K562 (cell line): ENCODE results near the gene NTM. TPM values are rescaled to one million over a fixed set of nuclear protein-coding genes. Genes with fewer than 3 reads are reported as not detected.

ENCODE experiments used
- ATAC-seq: fragments of 200-7000 bp; cut with Tn5 transposase; 3 replicates; pipeline ENCODE4 v1.9.1; 2020; ENCODE audit warnings: moderate library complexity
- BruUV-seq: library from RNA; stranded (reverse); fragments of 400-500 nt; replicated peaks from 2 replicates; lab custom pipeline; 2021; lab: Mats Ljungman, UMichigan
- CTCF ChIA-PET: fragments of 300-600 bp; formaldehyde crosslinking; extraction: SDS; loops from one replicate; lab custom pipeline; 2021; ENCODE audit warnings: low intra/inter-chr PET ratio; lab: Yijun Ruan, JAX
- POLR2A ChIA-PET: fragments of 300-600, 350-650 bp; sonication (Branson Sonifier 250); formaldehyde crosslinking; extraction: SDS; loops from one replicate; lab custom pipeline; 2021; ENCODE audit warnings: antibody characterized with exemption, inconsistent platforms; lab: Yijun Ruan, JAX
- DNase-seq, 4 experiments: peaks; one replicate each; pipeline versions ENCODE4 v3.0.0 to v3.0.0-alpha.2; 2011 to 2018; ENCODE audit warnings: low spot score in 3 of 4, mixed read lengths in 3 of 4; ENCODE audit errors: extremely low read depth in 1 of 4
- FAIRE-seq: peaks from 2 replicates; lab custom pipeline; 2011; peaks lifted over from hg19 to GRCh38; lab: Jason Lieb, UNC
- H2AFZ ChIP-seq: 2 replicates; pipeline ENCODE4 v1.6.0; 2011; ENCODE audit warnings: low read depth, low read length, control low read depth, inconsistent platforms
- H3K27ac ChIP-seq: fragments of 200-600 bp; 3 replicates; pipeline ENCODE4 v1.8.0; 2011; ENCODE audit warnings: low read depth, mild to moderate bottlenecking, control low read depth, inconsistent platforms, low read length, moderate library complexity, mixed read lengths; ENCODE audit errors: extremely low read depth
- H3K27me3 ChIP-seq, 2 experiments: fragments of 300-600 bp in 1 of 2; 2 replicates in 1 of 2; 3 replicates in 1 of 2; pipeline versions ENCODE4 v1.6.0 to v1.8.0; 2011; ENCODE audit warnings: inconsistent platforms in 2 of 2, low read length in 2 of 2, mild to moderate bottlenecking in 1 of 2, mixed read lengths in 1 of 2, moderate library complexity in 1 of 2; ENCODE audit not compliant: control insufficient read depth in 2 of 2, insufficient read depth in 2 of 2
- H3K36me3 ChIP-seq: fragments of 300-600 bp; 3 replicates; pipeline ENCODE4 v1.8.0; 2011; ENCODE audit warnings: mild to moderate bottlenecking, low read length, inconsistent platforms; ENCODE audit not compliant: control insufficient read depth, insufficient read depth
- H3K4me1 ChIP-seq, 2 experiments: fragments of 200-600 bp in 1 of 2; replicated peaks in 1 of 2; 2 replicates in 1 of 2; 3 replicates in 1 of 2; pipeline versions ENCODE4 v1.5.1 to v1.8.0; 2011; ENCODE audit warnings: inconsistent platforms in 2 of 2, low read length in 2 of 2, mild to moderate bottlenecking in 1 of 2, mixed read lengths in 1 of 2, moderate library complexity in 1 of 2; ENCODE audit not compliant: control insufficient read depth in 2 of 2, insufficient read depth in 2 of 2
- H3K4me2 ChIP-seq: 2 replicates; pipeline ENCODE4 v1.6.1; 2011; ENCODE audit warnings: low read length, control low read depth, inconsistent platforms, mixed read lengths; ENCODE audit not compliant: insufficient read depth
- H3K4me3 ChIP-seq: fragments of 200-600 bp; sonication (generic), shearing (Covaris generic); 2 replicates; pipeline ENCODE4 v1.5.1; 2016; ENCODE audit warnings: control low read depth, inconsistent platforms
- H3K79me2 ChIP-seq: fragments of 200-600 bp; 3 replicates; pipeline ENCODE4 v1.8.0; 2011; ENCODE audit warnings: low read length, inconsistent platforms; ENCODE audit not compliant: control insufficient read depth, insufficient read depth
- H3K9ac ChIP-seq, 2 experiments: 2 replicates each; pipeline versions ENCODE4 v1.6.0 to v1.6.1; 2011; ENCODE audit warnings: low read depth in 2 of 2, low read length in 2 of 2, control low read depth in 1 of 2, inconsistent platforms in 1 of 2, mild to moderate bottlenecking in 1 of 2, mixed read lengths in 1 of 2; ENCODE audit not compliant: insufficient read depth in 1 of 2
- H3K9me1 ChIP-seq: one replicate; pipeline ENCODE4 v1.6.0; 2011; ENCODE audit warnings: inconsistent platforms, mild to moderate bottlenecking, low read length, moderate library complexity; ENCODE audit not compliant: control insufficient read depth, insufficient read depth
- H3K9me3 ChIP-seq: replicated peaks from 2 replicates; pipeline ENCODE4 v1.5.1; 2011; ENCODE audit warnings: low read depth, low read length, inconsistent platforms; ENCODE audit not compliant: control insufficient read depth, insufficient read depth
- H4K20me1 ChIP-seq: replicated peaks from 2 replicates; pipeline ENCODE4 v1.6.1; 2011; ENCODE audit warnings: low read length, inconsistent platforms, mixed read lengths; ENCODE audit not compliant: control insufficient read depth, insufficient read depth
- BRF2 ChIP-seq: IDR thresholded peaks from 3 replicates; pipeline ENCODE4 v1.6.1; 2011; ENCODE audit warnings: borderline replicate concordance, mild to moderate bottlenecking; ENCODE audit not compliant: insufficient read length, insufficient read depth
- CCNT2 ChIP-seq: IDR thresholded peaks from 2 replicates; pipeline ENCODE4 v1.6.1; 2011; ENCODE audit warnings: borderline replicate concordance, low read depth, mild to moderate bottlenecking, moderate library complexity, mixed read lengths, low read length; ENCODE audit not compliant: insufficient read length; ENCODE audit errors: extremely low read depth
- DMBX1 ChIP-seq: fragments of 250-450 bp; sonication (Bioruptor Pico); IDR thresholded peaks from 2 replicates; pipeline ENCODE4 v1.8.0; 2022; ENCODE audit warnings: inconsistent platforms, mild to moderate bottlenecking, moderate library complexity, borderline replicate concordance
- EWSR1 ChIP-seq: fragments of 450-650 bp; IDR thresholded peaks from 2 replicates; pipeline ENCODE4 v1.6.1; 2018; ENCODE audit warnings: borderline replicate concordance, mild to moderate bottlenecking, low read depth, moderate library complexity; ENCODE audit not compliant: partially characterized antibody
- HDAC3 ChIP-seq: fragments of 450-650 bp; IDR thresholded peaks from 2 replicates; pipeline ENCODE4 v1.6.1; 2018; ENCODE audit warnings: borderline replicate concordance, mild to moderate bottlenecking, moderate library complexity; ENCODE audit not compliant: partially characterized antibody
- MYNN ChIP-seq, 2 experiments: sonication (generic); formaldehyde crosslinking in 1 of 2; IDR thresholded peaks; 2 replicates each; pipeline versions ENCODE4 v1.5.0 to v1.6.1; 2016 to 2020; ENCODE audit warnings: antibody characterized with exemption in 1 of 2, missing genetic modification reagents in 1 of 2
- POLR2AphosphoS5 ChIP-seq: IDR thresholded peaks from 2 replicates; pipeline ENCODE4 v1.6.1; 2011; ENCODE audit warnings: mild to moderate bottlenecking, low read depth, low read length, moderate library complexity; ENCODE audit not compliant: control insufficient read depth, insufficient read depth
- SRSF7 ChIP-seq: fragments of 200-400 bp; formaldehyde crosslinking; optimal IDR thresholded peaks from 2 replicates; pipeline ENCODE3; 2017; ENCODE audit warnings: mild to moderate bottlenecking, low read depth, low read length
- THRB ChIP-seq: fragments of 450-650 bp; formaldehyde crosslinking; conservative IDR thresholded peaks from 2 replicates; pipeline ENCODE4 v1.4.0; 2022; ENCODE audit warnings: mild to moderate bottlenecking, missing genetic modification characterization
- ZFP91 ChIP-seq: sonication (generic); formaldehyde crosslinking; IDR thresholded peaks from 2 replicates; pipeline ENCODE4 v1.8.0; 2022; ENCODE audit warnings: mild to moderate bottlenecking, missing genetic modification reagents
- ZNF165 ChIP-seq: fragments of 250-450 bp; sonication (Bioruptor Pico); IDR thresholded peaks from 2 replicates; pipeline ENCODE4 v1.4.0; 2020; ENCODE audit warnings: borderline replicate concordance
- ZNF76 ChIP-seq: fragments of 250-450 bp; sonication (Bioruptor Pico); IDR thresholded peaks from 2 replicates; pipeline ENCODE4 v1.4.0; 2020; ENCODE audit warnings: mild to moderate bottlenecking, moderate library complexity, borderline replicate concordance
- WGBS: fragments of 100-300 bp; shearing (Covaris generic); methylation state at CpG from one replicate; pipeline ENCODE4 v1.1.6; 2016; ENCODE audit warnings: low coverage, mixed read lengths; ENCODE audit not compliant: insufficient coverage; ENCODE audit errors: missing lambda C conversion rate; 5-methylcytosine and 5-hydroxymethylcytosine counted together
- in situ Hi-C: fragments of 300-500 bp; cut with MboI; formaldehyde crosslinking; loops from 4 replicates; pipeline ENCODE4 v1.15.0; 2018; ENCODE audit warnings: inconsistent platforms, mixed read lengths
- intact Hi-C: fragments of 100-400 bp; cut with micrococcal nuclease; formaldehyde crosslinking; loops from 2 replicates; pipeline ENCODE4 v1.14.2; 2022
- polyA plus RNA-seq, 8 experiments: library from polyadenylated mRNA; depleted of rRNA in 4 of 8; stranded (reverse) in 5 of 8; unstranded in 3 of 8; fragments of >200 nt; fragmentation: Nextera tagmentation in 2 of 8; fragmentation: Illumina TruSeq in 1 of 8; extraction: Ambion mirVana in 2 of 8; extraction: Trizol in 1 of 8; gene quantifications; 2 replicates each; pipeline versions ENCODE4 v1.2.1 to v1.2.3, GENCODE V29; 2011 to 2014; ENCODE audit warnings: inconsistent platforms in 1 of 8, missing spikeins in 1 of 8
- total RNA-seq, 7 experiments: library from RNA; depleted of rRNA in 6 of 7; stranded (reverse); fragments of >200 nt in 6 of 7; fragmentation: Illumina TruSeq in 2 of 7; extraction: Trizol in 2 of 7; gene quantifications; 2 replicates each; pipeline versions ENCODE4 v1.2.1 to v1.2.3, GENCODE V29; 2011 to 2021; ENCODE audit warnings: low replicate concordance in 1 of 7

Gene NTM
- total and polyA plus RNA-seq, 9 of the 15 experiments (the other 6 are each of a cell fraction or from before 2014, with no cell fraction given) = not detected

GRCh38 chr11:131914361-131914774, 544.0 kb downstream of the NTM start:
- WGBS = 0% methylated on average over 3 of the region's 3 CpGs
- H3K4me1 ChIP-seq = no peaks in the 10 kb centered on the region
- H3K4me2 ChIP-seq = no peak overlapping the region
- H3K9me3 ChIP-seq = no peaks in the 10 kb centered on the region
- no peaks in the 10 kb centered on the region for H3K27me3 ChIP-seq
- no peak overlapping the region for H3K9ac ChIP-seq
- in situ Hi-C loops = no loop called here
- TF ChIP-seq HDAC3 = no peak
- TF ChIP-seq MYNN (IDR thresholded peaks at IDR 0.05) = no peak
- TF ChIP-seq MYNN (CRISPR knock-in tag; IDR thresholded peaks at IDR 0.05) = no peak
- no peak for TF ChIP-seq THRB (CRISPR knock-in tag)
- TF ChIP-seq CCNT2 = no peak
- no peak for TF ChIP-seq POLR2AphosphoS5
- no peak for TF ChIP-seq ZNF165
- TF ChIP-seq EWSR1 = no peak
- TF ChIP-seq ZFP91 (CRISPR knock-in tag) = no peak
- TF ChIP-seq SRSF7 = no peak
- TF ChIP-seq ZNF76 (CRISPR knock-in tag) = no peak
- no peak for TF ChIP-seq DMBX1 (CRISPR knock-in tag)
- no peak for TF ChIP-seq BRF2
- H3K9me1 ChIP-seq = no peaks in the 10 kb centered on the region
- BruUV-seq = no TSS peak
- ChIA-PET CTCF (no interaction called here), POLR2A (no interaction called here)
- no peak for ATAC-seq
- intact Hi-C loops = no loop called here
- no peak for FAIRE-seq
- H3K4me3 ChIP-seq = no peak overlapping the region
- H4K20me1 ChIP-seq = no peaks in the 10 kb centered on the region
- H2AFZ ChIP-seq = no peak overlapping the region
- no peaks in the 10 kb centered on the region for H3K36me3 ChIP-seq
- H3K27ac ChIP-seq = no peak overlapping the region
- DNase-seq = no peak
- H3K79me2 ChIP-seq = no peaks in the 10 kb centered on the region
